ENCODE data around the gene LMO7.

The LMO7 gene

DNA sequence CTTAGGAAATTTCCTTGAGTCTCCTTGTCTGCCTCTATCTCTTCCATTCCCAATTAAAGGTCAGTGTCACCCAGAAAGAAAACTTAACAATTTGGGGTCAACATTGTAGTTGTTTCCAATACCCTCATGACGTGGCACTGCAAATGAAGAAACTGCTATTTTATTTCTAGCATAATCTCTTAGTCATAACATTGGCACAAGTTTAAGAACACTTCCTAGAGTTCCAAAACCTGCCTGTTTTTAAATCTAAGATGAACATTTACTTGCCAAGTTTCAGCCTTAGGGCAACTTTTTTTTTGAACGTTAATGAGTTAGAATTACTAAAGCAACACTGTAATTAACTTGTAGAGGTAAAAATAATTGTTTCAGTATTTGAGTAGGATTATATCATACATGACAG lies 108.0 kb downstream of the LMO7 start:
- H3K4me3 ChIP-seq (ENCODE audit: control insufficient read depth, low read depth, low read length), result no peak overlapping the region
- no peak for TF ChIP-seq CTCF (conservative IDR thresholded peaks at IDR 0.05; ENCODE audit: control insufficient read depth, insufficient read depth, low read depth, low read length)

GRCh38 chr13:75745387-75745786 lies 109.3 kb downstream of the LMO7 start:
- DNase-seq (ENCODE audit: low read depth), result no peak
- H3K4me3 ChIP-seq (ENCODE audit: control insufficient read depth, low read depth, low read length), result no peak overlapping the region
- no peak for TF ChIP-seq CTCF (conservative IDR thresholded peaks at IDR 0.05; ENCODE audit: control insufficient read depth, insufficient read depth, low read depth, low read length)

More for the DNA sequence above, 108.0 kb downstream of the LMO7 start:
- DNase-seq (ENCODE audit: low read depth), result peak; percentile 46

DNA sequence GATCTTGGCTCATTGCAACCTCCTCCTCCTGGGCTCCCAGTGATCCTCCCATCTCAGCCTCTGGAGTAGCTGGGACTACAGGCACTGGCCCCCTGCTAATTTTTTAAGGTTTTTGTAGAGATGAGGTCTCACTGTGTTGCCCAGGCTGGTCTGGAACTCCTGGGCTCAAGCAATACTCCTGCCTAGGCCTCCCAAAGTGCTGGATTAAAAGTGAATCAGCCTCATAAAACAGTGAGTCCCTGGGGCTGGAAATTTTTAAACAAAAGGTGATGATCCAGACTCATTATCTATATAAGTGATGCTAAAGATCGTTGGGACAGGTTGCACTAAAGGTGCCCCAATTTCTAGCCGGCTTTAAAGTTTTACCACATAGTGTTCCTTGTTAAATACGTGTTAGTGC lies 112.7 kb downstream of the LMO7 start:
- no peak for DNase-seq (ENCODE audit: low read depth)
- no peak overlapping the region for H3K4me3 ChIP-seq (ENCODE audit: control insufficient read depth, low read depth, low read length)
- no peak for TF ChIP-seq CTCF (conservative IDR thresholded peaks at IDR 0.05; ENCODE audit: control insufficient read depth, insufficient read depth, low read depth, low read length)

GRCh38 chr13:75749407-75749806 lies 113.3 kb downstream of the LMO7 start:
- TF ChIP-seq CTCF (conservative IDR thresholded peaks at IDR 0.05; ENCODE audit: control insufficient read depth, insufficient read depth, low read depth, low read length), result no peak
- no peak overlapping the region for H3K4me3 ChIP-seq (ENCODE audit: control insufficient read depth, low read depth, low read length)
- peak; percentile 59 for DNase-seq (ENCODE audit: low read depth)

- no peak overlapping the region for H3K4me3 ChIP-seq (ENCODE audit: control insufficient read depth, low read depth, low read length)
- no peak for TF ChIP-seq CTCF (conservative IDR thresholded peaks at IDR 0.05; ENCODE audit: control insufficient read depth, insufficient read depth, low read depth, low read length)
- no peak for DNase-seq (ENCODE audit: low read depth)
Measured at GRCh38 chr13:75751350-75751749, 115.2 kb downstream of the LMO7 start.

GRCh38 chr13:75752826-75753225 lies 116.7 kb downstream of the LMO7 start:
- H3K4me3 ChIP-seq (ENCODE audit: control insufficient read depth, low read depth, low read length), result no peak overlapping the region
- no peak for DNase-seq (ENCODE audit: low read depth)
- no peak for TF ChIP-seq CTCF (conservative IDR thresholded peaks at IDR 0.05; ENCODE audit: control insufficient read depth, insufficient read depth, low read depth, low read length)

DNA sequence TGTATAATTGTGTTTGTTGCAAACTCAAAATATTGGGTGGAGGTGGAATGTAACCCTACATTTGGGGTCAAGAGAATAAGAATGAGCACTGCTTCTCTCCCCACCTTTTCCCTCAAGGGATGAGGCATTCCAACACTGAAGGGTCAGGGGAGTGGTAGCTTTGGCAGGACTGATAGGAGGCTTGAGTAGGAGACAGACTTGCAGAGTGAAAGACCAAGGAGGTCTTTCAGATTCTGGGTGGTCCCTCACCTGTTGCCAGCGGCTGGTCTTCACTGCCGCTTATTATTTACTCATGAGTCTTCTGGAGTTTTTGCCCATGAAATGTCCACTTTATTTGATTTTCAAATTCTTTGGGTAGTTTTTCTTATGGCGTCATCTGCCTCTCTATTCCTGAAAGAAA lies 118.8 kb downstream of the LMO7 start:
- H3K4me3 ChIP-seq (ENCODE audit: control insufficient read depth, low read depth, low read length), result no peak overlapping the region
- TF ChIP-seq CTCF (conservative IDR thresholded peaks at IDR 0.05; ENCODE audit: control insufficient read depth, insufficient read depth, low read depth, low read length), result no peak
- no peak for DNase-seq (ENCODE audit: low read depth)
